Endothelial cell of hepatic sinusoid (primary cell): Measurements from ENCODE around the gene SLC39A13.

Experiments used
- in situ Hi-C: cut with HindIII; loops from 2 replicates; pipeline ENCODE4 v1.10.0; 2017; ENCODE audit warnings: low sequenced_read_pairs

SLC39A13 gene

DNA sequence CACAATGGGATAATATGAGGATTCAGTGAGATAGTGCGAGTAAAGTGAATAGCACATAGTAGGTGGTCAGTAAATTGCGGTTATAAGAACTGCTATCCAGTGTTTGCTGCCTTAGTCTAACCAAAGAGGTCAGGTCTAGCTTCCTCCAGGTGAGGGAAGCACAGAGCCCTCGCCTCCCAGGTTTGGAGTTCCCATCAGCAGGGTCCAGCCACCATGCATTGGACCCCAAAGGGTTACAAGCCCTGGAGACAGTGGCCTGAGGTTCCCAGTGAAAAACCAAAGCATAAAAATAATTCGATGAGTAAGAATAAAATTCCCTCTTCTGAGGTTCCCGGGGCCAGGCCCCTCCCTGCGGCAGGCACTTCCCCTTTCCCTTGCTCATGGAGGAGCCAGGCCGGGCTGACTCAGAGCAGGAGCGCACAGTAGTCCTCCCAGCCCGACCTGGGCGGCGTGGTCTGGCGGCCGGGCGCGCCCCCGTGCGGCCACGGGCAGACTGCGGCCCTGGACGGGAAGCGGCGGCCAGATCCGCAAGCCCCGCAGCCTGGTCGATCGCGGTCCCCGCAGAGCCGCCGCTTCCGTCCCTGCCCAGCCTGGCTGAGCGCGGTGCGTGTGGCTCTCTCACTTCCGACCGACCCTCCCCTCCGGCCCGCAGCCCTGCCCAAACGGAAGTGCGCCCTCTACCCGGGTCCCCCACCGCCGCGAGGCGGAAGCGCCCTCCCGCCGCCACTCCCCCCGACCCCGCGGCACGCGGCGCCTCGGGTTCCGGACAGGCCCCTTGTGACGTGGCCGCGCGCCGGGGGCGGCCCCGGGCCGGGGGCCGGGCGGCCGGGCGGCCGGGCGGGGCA lies at the start of gene SLC39A13:
SLC39A13 (plus strand) TSS at position 845 of the 845 bp plus-strand sequence. CDS start 1,505 bp downstream, outside the sequence.
- in situ Hi-C loops = loop anchor here (5.0 kb wide), 1 partner anchor 76 kb away; no protein-coding TSS in a partner anchor

DNA sequence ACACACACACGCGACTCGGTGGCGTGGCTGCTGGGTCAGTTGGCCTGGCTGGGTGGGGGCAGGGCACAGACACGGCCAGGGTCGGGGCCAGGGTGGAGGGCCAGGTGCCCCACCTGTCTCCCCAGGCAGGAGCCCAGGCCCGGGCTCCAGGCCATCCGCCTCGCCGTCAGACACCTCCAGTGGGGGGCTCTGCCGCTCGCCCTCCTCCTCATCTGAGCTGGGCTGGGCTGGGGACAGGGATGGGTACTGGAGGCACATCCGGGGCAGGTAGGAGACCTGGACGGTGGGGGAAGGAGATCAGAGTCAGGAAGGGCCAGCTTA lies 49.7 kb upstream of the SLC39A13 start:
- in situ Hi-C loops = no loop called here

DNA sequence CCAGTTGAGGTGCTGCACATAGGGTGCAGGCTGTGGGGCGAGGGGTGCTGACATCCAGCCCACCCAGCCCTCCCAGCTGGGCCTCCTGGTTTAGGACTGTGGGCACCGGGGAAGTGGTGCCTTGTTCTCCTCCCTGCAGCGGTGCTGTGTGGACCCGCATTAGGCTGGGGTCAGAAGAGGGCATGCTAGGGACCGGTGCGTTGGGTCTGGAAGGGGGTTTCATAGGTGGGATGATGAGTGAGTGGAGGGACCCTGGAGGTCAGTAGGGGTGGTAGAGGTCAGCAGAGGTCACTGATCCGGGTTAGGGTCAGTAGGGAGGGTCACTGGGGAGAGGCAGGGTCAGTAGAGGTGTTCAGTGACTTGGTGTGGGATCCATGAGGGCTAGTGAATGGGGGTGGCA lies 49.2 kb upstream of the SLC39A13 start:
- in situ Hi-C loops = no loop called here

DNA sequence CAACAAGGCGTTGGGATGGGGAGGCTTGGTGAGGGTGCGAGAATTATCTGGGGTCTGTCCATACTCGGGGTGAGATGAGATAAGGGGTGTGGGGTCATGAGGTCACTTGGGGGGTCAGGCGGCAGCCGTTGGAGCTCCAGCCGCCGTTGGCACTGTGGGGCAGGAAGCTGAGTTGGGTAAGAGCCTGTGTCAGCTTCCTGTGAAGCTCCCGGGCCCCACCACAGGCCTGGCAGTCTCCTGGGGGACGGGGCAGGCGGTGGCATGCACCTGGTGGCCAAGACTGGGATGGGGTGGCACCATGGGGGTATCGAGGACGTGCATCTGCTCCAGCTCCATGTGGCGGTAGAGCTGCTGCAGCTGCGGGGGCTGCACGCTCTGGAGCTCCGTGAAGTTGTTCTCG lies 48.8 kb upstream of the SLC39A13 start:
- in situ Hi-C loops = no loop called here

DNA sequence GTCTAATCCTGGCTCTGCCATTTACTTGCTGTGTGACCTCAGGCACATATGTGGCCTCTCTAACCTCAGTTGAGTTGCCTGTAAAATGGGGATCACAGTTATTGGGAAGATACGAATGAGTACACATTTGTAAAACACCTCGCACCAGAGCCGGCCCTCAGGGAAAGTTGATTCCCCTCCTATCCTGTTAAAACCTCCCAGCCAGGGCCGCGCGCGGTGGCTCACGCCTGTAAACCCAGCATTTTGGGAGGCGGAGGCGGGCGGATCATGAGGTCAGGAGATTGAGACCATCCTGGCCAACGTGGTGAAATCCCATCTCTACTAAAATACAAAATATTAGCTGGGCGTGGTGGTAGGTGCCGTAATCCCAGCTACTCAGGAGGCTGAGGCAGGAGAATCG lies 48.0 kb upstream of the SLC39A13 start:
- in situ Hi-C loops = no loop called here

DNA sequence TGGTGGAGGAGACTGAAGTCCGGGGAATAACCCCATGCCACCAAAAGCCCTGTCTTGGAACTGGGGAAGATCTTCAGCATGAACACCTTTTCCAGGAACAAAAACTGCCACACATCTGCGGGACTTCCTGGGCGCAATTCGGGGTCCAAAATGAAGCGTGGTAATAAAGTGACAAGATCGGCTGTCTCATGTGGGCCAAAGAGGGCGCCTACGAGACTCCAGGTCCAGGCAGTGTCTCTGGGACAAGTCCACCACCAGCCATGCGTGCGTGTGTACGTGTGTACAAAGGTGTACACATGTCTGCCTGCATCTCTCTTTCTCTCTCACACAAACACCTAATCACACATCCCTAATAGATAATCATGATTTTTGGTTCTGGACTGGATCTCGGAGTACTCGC lies 47.0 kb upstream of the SLC39A13 start:
- in situ Hi-C loops = no loop called here

DNA sequence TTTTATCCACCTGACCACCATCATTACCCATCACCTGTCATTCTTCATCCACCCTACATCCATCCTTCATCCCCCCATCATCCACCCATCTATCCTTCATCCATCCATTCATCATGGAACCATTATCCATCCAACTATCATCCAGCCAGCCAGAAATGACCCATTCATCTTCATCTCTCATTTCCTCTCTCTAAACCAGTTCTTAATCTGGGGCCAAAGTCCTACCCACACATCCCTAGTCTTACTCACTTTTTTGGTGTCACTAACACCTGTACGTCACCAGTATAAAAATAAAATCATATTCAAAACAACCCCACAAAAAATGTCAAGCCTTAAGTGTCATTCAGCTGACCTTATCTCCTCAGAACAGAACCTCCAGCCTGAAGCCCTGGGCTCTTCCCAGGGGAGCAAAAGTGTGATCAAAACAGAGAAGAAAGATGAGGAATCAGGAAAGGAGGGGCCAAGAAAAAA lies 42.3 kb upstream of the SLC39A13 start:
- in situ Hi-C loops = no loop called here

DNA sequence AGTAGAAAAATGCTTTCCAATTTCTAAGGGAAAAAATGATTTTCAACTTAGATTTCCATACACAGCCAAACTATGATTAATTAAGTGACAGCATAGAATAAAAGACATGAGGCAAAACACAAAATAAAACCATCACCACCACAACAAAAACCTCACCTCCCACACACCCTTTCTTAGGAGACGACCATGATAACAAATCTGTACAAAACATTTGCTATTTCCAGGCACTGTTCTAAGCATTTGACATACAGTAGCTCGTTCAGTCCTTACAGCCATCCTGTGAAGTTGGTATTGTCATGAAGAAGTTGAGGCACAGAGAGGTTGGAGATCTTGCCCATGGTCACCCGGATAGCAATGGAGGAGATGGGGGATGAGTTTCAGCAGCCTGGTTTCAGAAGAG lies 38.7 kb upstream of the SLC39A13 start:
- in situ Hi-C loops = no loop called here

DNA sequence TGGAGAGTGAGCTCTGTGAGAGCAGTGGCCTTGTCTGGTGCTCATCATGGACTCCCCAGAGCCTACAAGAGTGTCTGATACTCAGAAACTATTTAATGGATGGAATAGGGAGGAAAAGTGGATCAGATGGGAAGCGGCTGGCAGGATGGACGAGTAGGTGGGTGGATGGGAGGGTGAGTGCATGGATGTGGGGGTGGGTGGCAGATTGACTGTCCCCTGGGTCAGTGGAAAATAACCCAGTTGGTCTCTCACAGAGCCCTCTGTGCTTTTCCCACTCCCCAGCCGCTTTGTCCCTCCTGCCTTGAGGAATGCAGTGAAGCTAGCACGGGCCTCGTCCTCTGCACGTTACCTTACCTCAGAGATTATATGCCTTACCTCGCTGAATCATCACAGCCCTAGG lies 36.0 kb upstream of the SLC39A13 start:
- in situ Hi-C loops = no loop called here

DNA sequence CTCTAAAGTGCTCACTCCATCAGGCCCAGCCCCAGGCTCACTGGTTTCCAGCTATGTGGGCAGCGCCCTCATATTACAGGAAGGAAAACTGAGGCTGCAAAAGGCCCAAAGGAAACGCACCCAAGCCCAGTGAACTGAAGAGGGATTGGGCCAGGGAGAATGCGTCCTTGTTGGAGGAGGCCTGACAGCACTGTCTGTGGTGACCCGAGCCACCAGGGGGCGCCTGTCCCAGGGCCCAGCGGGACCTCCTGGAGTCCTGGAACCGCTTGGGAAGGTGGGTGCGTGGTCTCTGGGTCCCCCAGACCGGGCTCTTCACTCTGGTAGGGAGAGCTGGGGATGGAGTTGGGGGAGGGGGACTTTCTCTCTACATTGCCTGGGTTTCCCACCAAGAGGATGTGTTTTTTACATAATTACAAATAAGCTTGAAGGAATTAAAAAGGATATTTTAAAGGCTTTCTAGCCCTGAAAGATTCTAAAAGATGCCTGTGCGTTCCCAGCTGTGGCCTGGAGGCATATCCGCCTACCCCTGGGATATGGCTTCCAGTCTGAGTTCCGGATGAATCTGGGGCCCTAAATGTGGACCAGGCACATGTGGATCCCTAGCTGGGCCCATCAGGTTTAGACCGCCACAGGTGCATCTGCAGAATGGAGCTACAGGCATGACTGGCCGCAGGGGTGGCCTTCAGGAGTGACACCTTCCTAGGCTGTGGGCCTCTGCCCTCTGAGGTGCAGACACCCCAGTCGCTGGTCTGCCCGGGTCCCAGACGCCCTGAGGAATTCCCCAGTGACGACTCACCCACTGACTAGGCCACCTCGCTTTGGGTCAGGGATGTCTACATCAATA lies 34.3 kb upstream of the SLC39A13 start:
- in situ Hi-C loops = no loop called here

DNA sequence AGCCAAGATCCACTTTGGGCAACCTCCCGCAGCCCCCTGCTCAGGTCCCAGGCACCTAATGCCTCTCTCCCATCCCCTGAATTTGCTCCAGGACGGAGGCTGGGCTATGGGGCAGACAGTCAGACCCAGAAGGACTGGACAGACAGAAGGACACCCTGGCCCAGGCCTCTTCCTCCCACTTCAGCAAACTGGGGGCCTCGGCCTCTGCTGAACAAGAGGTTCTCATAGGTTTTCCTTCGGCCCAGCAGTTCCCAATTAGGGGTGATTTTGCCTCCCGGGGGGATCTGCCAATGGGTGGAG lies 33.7 kb upstream of the SLC39A13 start:
- in situ Hi-C loops = no loop called here

DNA sequence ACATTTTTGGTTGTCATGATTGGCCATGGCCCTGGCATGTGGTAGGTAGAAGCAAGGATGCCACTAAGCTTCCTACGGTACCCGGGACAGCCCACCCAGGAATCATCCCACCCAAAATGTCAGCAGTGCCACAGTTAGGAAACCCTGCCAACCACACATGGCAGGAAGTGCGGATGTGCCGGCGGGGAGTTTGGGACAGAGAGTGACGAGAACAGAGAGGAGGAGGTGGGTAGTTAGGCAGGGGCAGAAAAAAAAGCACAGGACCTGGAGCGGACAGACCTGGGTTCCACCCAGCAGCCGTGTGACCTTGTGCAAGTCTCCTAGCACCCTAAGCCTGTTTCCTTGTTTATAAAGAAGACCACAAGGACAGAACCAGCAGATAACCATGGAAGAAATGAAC lies 33.4 kb upstream of the SLC39A13 start:
- in situ Hi-C loops = no loop called here

DNA sequence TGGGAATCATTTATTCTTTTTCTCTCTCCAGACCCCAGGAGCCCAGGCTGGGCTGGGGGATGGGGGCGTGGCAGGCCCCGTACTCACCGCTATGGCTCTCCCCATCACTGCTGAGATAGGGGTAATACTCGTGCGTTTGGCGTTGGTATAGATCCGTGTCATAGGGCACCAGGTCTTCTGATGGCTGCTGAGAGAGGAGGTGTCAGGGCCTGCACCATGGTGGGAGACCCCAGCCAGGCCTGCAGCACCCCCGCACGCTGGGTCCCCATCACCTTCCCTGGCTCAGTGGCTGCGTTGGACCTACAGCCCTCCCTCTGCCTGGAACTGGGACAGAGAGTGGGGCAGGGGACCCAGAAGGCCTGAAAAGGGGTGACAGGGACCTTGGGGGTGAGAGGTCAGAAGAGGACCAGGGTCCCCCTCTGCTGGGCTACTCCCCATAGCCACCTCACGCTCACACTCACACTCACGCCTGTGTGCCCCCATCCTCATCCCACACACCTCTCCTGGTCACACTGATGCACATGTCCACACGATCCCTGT lies 32.8 kb upstream of the SLC39A13 start:
- in situ Hi-C loops = no loop called here

DNA sequence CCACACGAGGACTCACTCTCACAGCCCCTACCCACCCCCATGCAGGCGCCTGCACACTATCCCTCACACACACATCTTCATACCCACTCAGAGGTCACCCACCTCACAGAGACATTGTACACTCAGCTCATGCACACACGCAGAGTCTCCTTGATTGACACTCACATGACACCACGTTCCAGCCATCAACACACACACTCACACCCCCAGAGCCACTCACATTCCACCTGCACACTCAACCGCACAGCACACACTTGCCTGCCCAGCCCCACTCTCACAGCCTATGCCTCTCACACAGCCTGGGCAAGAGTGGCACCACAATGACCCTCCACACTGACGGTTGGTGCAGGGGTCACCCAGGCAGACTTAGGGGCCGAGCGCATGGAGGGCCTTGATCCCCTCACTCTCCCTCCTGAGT lies 32.3 kb upstream of the SLC39A13 start:
- in situ Hi-C loops = no loop called here

DNA sequence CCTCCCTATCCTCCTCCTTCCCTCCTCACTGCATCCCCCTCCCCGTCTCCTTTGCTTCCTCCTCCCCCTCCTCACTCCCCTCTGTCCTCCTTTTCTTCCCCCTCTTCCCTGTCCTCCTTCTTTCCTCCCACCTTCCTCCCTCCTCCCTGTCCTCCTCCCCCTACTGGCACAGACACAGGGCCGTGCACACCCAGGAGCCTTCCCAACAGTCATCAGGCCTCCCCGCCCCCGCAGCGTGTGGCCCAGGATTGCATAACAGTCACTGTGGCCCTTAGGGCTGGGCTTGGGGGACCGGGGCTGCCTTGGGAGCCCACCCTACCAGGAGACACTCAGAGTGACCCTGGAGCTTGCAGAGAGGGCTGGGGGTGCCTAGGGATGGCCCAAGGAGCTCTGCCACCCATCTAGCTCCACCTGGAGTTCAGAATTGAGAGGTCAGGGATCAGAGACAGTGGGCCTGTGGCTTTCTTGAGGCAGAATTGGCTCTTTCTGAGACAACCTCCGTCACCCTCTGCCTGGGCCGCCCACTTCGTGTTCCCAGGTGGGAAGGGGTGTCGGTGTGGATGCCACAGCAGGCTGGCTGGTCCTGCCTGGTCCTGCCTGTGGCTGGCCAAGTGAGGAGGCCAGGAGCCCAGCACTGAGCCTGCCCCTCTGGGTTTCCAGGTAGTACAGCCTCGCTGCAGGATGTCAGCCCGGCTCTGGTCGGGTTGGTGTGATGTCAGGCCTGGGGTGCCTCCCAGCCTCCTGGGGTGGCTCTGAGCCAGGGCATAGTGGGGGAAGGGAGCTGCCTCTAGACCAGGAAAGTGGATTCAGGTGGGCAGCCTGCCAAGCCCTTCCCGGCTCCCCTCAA lies 31.6 kb upstream of the SLC39A13 start:
- in situ Hi-C loops = no loop called here

DNA sequence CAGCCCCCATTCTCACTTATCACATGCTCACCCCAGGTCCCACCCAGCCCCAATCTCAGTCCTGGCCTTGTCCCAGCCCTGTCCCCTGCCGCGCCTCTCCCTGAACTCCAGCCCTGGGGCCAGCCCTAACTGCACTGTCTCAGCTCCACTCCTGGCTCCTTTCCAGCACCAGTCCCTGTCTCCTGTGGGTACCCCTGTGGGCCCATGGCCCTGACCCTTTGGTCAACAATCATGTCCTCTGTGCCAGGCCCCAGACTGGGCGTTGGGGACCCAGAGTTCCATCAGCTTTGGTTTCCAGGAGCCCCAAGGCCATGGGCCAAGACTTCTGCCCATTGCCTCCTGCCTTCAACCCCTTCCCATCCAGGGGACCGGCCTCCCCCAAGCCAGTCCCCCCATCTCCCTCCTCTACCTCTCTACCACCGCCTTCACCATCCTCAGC lies 30.8 kb upstream of the SLC39A13 start:
- in situ Hi-C loops = no loop called here

DNA sequence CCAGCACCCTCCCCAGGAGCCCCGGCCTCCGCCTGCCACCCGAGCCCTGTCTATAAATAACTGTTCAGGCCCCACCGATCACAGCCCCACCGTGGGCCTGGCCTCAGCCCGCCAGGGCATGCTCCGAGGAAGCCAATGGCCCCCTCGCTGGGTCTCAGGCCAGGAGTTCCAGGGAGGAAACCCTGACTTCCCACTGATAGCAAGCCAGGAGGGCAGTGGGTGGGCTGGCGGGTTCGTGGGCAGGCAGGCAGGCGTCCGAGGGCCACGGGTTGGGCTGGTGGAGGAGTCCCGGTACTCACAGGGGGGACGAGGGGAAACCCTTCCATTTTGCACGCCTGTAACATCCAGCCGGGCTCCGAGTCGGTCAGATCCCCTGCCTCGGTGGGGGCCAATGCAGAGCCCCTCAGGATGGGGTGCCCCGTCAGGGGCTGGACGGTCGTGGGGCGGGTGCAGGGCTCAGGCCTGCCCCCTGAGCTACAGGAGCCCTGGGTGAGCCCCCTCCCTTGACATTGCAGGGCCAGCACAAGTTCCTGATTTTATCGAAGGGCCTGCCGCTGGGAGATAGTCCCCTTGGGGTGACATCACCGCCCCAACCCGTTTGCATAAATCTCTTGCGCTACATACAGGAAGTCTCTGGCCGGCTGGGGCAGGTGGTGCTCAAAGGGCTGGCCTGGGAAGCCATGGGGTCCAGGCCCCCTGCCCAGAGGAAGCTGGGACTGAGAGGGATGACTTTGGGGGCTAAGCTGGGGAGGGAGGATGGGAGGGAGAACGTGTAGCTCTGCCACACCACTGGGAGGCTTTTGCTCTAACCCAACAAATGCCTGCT lies 30.2 kb upstream of the SLC39A13 start, which contains the start of gene SPI1:
SPI1 (minus strand) TSS at position 538 of the 826 bp plus-strand sequence; CDS start at position 344, 194 bp downstream.
- in situ Hi-C loops = no loop called here

DNA sequence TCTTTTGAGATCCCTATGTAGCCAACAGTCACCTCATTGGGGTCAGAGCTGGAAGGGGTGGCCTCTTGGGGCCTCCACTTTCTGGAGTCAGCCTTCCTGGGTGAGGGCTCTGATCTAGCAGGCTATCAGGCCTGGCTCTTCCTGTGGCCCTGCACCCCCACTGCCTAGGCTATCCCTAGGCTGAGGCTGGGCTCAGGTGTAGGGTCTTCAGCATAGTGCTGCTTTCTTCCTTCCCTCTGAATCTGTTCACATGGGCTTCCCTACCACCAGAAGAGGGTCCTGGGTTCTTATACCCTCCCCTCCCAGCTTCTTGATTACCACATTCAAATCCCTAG lies 29.6 kb upstream of the SLC39A13 start:
- in situ Hi-C loops = no loop called here

DNA sequence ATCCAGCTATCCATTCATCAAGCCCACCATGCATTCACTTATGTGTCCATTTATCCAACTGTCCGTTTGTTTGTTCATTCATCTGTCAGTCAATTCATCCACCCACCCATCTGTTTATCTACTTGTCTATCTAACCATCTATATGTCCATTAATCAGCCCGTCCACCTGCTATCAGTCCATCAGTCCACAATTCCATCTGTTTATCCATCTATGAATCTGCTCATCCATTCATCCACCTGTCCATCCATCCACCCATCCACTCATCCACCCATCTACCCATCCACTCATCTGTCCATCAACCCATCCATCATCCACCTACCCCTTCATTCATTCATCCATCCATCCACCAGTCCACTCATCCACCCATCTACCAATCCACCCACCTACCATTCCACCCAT lies 29.1 kb upstream of the SLC39A13 start:
- in situ Hi-C loops = no loop called here

DNA sequence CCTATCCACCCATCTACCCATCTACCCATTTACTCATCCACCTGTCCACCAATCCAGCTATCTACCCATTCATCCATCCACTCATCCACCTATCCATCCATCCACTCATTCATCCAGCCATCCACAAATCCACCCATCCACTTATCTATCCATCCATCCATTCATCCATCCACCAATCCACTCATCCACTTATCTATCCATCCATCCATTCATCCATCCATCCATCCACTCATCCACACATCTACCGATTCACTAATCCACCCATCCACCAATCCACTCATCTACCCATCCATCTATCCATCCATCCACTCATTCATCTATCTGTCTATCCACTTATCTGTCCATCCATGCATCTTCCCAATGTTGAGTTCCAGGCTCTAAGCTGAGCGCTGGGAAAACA lies 28.3 kb upstream of the SLC39A13 start:
- in situ Hi-C loops = no loop called here
